ENCODE measurements around the gene ATE1. TPM values are rescaled to one million over a fixed set of nuclear protein-coding genes. Genes with fewer than 3 reads are reported as not detected.

The ATE1 gene
- total and polyA plus RNA-seq, 2 of the 4 experiments (the other 2 are of a cell fraction) = 6.4 to 27.8 TPM

DNA sequence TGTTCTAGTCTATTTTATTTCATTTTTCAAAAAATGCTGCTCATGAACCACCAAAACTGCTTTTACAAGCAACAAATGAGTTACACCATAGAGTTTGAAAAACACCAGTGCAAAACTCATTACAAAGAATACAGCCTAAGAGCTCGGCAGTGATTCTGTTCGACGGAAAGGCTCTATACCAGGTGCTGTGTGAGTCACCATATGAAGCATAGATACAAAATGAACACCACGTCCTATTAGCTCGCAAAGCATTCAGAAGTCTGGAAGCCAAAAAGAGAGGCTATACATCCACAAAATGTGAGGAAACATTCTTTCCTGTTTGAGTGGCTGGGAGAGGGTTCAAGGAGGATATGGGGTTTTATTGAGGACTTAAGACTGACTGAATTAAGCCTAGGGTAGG, 136.1 kb downstream of the ATE1 start:
- Histone ChIP-seq H3K36me3 (ENCODE audit: control insufficient read depth, insufficient read depth, low read length) (peaks cover 2% of the 10 kb centered on the region; the same call in 1 of the 2 replicates), H2BK15ac (ENCODE audit: low read depth, low read length) (no peak overlapping the region), H2AK9ac (replicated peaks; ENCODE audit: low read depth, low read length, poor library complexity) (no peak overlapping the region), H3K18ac (ENCODE audit: low read depth, low read length) (no peak overlapping the region), H3K4me1 (ENCODE audit: control insufficient read depth, insufficient read depth, low read length) (no peaks in the 10 kb centered on the region), H4K8ac (ENCODE audit: low read depth in 2 of 2, low read length in 2 of 2) (no peak overlapping the region), H3K4me2 (ENCODE audit: low read depth, low read length) (no peak overlapping the region), H3K9ac (ENCODE audit: low read depth, low read length) (no peak overlapping the region), H4K91ac (ENCODE audit: insufficient read depth, low read depth, low read length) (no peak overlapping the region), H4K5ac (ENCODE audit: low read depth, low read length) (no peak overlapping the region), H2AK5ac (ENCODE audit: low read depth, low read length) (no peak overlapping the region), H3K56ac (ENCODE audit: extremely low read depth, insufficient read depth, low read length) (no peak overlapping the region), H3K4ac (ENCODE audit: low read depth, low read length) (no peak overlapping the region), H3K27ac (ENCODE audit: insufficient read depth, low read length) (no peak overlapping the region), H2BK120ac (ENCODE audit: low read depth, low read length) (no peak overlapping the region), H3K9me3 (ENCODE audit: control insufficient read depth, insufficient read depth, low read length) (no peaks in the 10 kb centered on the region), H4K20me1 (ENCODE audit: insufficient read depth, low read length) (no peaks in the 10 kb centered on the region), H3K9me1 (ENCODE audit: insufficient read depth, low read length) (no peaks in the 10 kb centered on the region; the same call in 1 of the 2 replicates), H3K23ac (ENCODE audit: low read depth, low read length) (no peak overlapping the region), H2BK5ac (ENCODE audit: low read depth, low read length, poor library complexity, severe bottlenecking) (no peak overlapping the region), H3K4me3 (ENCODE audit: insufficient read depth, low read depth, low read length) (no peak overlapping the region), H2AFZ (replicated peaks; ENCODE audit: low read length, poor library complexity) (no peak overlapping the region), H2BK20ac (ENCODE audit: low read depth, low read length) (no peak overlapping the region), H3K14ac (replicated peaks; ENCODE audit: low read depth, low read length) (no peak overlapping the region), H3K27me3 (ENCODE audit: control insufficient read depth, insufficient read depth, low read length) (no peaks in the 10 kb centered on the region), H3K79me1 (ENCODE audit: low read depth in 1 of 2, low read length in 2 of 2) (no peaks in the 10 kb centered on the region)
- ATAC-seq (ENCODE audit: low read depth) = no peak
- intact Hi-C loops (cut with micrococcal nuclease) (no loop called here), in situ Hi-C loops (cut with MboI; ENCODE audit: low sequenced_read_pairs) (no loop called here), dilution Hi-C loops (cut with HindIII; ENCODE audit: low sequenced_read_pairs, unreplicated experiment) (no loop called here)
- WGBS, 2 experiments (ENCODE audit: extremely low coverage in 2 of 2, insufficient read length in 1 of 2) = no CpG with 5 or more reads among the region's 5 CpGs
- TF ChIP-seq FOS (IDR thresholded peaks at IDR 0.05; ENCODE audit: low read depth, low read length) (no peak), MAZ (IDR thresholded peaks at IDR 0.05; ENCODE audit: borderline replicate concordance, low read depth, low read length) (no peak), SMC3 (IDR thresholded peaks at IDR 0.05; ENCODE audit: low read depth, low read length) (no peak), CTCF (conservative IDR thresholded peaks at IDR 0.05; ENCODE audit: low read depth, low read length) (no peak), NFE2L2 (IDR thresholded peaks at IDR 0.05; ENCODE audit: low read depth, low read length) (no peak), RCOR1 (IDR thresholded peaks at IDR 0.05; ENCODE audit: insufficient replicate concordance, low read length) (no peak), BHLHE40 (IDR thresholded peaks at IDR 0.05; ENCODE audit: low read depth, low read length) (no peak), MXI1 (IDR thresholded peaks at IDR 0.05; ENCODE audit: borderline replicate concordance, low read depth, low read length) (no peak), CEBPB (IDR thresholded peaks at IDR 0.05; ENCODE audit: low read depth, low read length) (no peak), MAFK (IDR thresholded peaks at IDR 0.05; ENCODE audit: low read depth, low read length) (no peak), RAD21 (IDR thresholded peaks at IDR 0.05; ENCODE audit: low read length) (no peak), POLR2A (IDR thresholded peaks at IDR 0.05; ENCODE audit: low read depth, low read length) (no peak), RFX5 (IDR thresholded peaks at IDR 0.05; ENCODE audit: low read depth, low read length) (no peak), CHD1 (IDR thresholded peaks at IDR 0.05; ENCODE audit: low read depth, low read length) (no peak)
- TF ChIP-seq, protein P1, sequence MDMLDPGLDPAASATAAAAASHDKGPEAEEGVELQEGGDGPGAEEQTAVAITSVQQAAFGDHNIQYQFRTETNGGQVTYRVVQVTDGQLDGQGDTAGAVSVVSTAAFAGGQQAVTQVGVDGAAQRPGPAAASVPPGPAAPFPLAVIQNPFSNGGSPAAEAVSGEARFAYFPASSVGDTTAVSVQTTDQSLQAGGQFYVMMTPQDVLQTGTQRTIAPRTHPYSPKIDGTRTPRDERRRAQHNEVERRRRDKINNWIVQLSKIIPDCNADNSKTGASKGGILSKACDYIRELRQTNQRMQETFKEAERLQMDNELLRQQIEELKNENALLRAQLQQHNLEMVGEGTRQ (IDR thresholded peaks at IDR 0.05; ENCODE audit: low read depth, low read length) = no peak
- TF ChIP-seq, protein P2, sequence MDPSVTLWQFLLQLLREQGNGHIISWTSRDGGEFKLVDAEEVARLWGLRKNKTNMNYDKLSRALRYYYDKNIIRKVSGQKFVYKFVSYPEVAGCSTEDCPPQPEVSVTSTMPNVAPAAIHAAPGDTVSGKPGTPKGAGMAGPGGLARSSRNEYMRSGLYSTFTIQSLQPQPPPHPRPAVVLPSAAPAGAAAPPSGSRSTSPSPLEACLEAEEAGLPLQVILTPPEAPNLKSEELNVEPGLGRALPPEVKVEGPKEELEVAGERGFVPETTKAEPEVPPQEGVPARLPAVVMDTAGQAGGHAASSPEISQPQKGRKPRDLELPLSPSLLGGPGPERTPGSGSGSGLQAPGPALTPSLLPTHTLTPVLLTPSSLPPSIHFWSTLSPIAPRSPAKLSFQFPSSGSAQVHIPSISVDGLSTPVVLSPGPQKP (IDR thresholded peaks at IDR 0.05; ENCODE audit: borderline replicate concordance, low read depth, low read length) = no peak
- no TSS peak for BruUV-seq (replicated peaks)
- DNase-seq = peak; percentile 13
- CTCF ChIA-PET = no interaction called here
- POLR2A ChIA-PET (ENCODE audit: unreplicated experiment) = no interaction called here
